ENCODE measurements around the gene RNF38.
"Not testable (repeated sequence)": the region's sequence is repeated elsewhere in the genome, so short reads cannot be mapped to it uniquely, and the experiment has no call there.

The RNF38 gene

GRCh38 chr9:36396985-36397384, 3.1 kb downstream of the RNF38 start:
- no peak overlapping the region for H3K4me3 ChIP-seq (ENCODE audit: low read depth, low read length)
- no peak for DNase-seq (ENCODE audit: low read depth)
- TF ChIP-seq, protein P1, sequence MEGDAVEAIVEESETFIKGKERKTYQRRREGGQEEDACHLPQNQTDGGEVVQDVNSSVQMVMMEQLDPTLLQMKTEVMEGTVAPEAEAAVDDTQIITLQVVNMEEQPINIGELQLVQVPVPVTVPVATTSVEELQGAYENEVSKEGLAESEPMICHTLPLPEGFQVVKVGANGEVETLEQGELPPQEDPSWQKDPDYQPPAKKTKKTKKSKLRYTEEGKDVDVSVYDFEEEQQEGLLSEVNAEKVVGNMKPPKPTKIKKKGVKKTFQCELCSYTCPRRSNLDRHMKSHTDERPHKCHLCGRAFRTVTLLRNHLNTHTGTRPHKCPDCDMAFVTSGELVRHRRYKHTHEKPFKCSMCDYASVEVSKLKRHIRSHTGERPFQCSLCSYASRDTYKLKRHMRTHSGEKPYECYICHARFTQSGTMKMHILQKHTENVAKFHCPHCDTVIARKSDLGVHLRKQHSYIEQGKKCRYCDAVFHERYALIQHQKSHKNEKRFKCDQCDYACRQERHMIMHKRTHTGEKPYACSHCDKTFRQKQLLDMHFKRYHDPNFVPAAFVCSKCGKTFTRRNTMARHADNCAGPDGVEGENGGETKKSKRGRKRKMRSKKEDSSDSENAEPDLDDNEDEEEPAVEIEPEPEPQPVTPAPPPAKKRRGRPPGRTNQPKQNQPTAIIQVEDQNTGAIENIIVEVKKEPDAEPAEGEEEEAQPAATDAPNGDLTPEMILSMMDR (IDR thresholded peaks at IDR 0.05; ENCODE audit: control insufficient read depth, extremely low read depth, insufficient read depth): no peak

DNA sequence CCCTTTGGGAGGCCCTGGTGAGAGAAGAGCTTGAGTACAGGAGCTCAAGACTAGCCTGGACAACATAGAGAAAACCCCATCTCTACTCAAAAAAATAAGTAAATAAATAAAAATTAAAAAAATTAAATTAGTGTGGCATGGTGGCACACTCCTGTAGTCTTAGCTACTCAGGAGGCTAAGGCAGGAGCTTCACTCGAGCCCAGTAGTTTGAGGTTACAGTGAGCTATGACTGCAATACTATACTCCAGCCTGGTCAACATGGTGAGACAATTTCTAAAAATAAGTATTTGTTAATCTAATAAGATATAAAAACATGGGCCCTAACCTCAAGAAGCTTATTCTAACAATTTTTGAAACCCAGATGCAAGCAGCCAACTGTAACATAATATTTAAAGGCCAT, 7.6 kb downstream of the RNF38 start:
- no peak for DNase-seq (ENCODE audit: low read depth)
- TF ChIP-seq, protein P1 (IDR thresholded peaks at IDR 0.05; ENCODE audit: control insufficient read depth, extremely low read depth, insufficient read depth): no peak
- H3K4me3 ChIP-seq (ENCODE audit: low read depth, low read length): no peak overlapping the region

DNA sequence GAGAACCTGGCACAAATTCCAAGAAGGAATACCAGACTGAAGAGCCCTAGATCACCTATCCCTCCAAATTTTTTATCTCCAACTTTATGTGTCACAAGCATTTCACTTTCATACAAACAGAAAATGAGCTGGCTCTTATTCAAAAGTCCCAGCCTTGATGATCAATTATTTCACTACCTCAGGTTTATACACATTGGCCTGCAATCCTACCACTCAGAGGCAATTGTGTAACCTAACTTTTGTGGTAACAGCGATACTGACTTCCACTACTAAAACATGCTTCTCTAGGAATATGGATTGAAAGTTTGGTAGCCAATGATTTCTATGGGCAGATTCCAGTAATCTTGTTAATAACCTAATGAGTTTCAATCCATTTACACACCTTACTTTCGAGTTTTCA, 10.5 kb downstream of the RNF38 start:
- no peak overlapping the region for H3K4me3 ChIP-seq (ENCODE audit: low read depth, low read length)
- TF ChIP-seq, protein P1 (IDR thresholded peaks at IDR 0.05; ENCODE audit: control insufficient read depth, extremely low read depth, insufficient read depth): no peak
- DNase-seq (ENCODE audit: low read depth): no peak

DNA sequence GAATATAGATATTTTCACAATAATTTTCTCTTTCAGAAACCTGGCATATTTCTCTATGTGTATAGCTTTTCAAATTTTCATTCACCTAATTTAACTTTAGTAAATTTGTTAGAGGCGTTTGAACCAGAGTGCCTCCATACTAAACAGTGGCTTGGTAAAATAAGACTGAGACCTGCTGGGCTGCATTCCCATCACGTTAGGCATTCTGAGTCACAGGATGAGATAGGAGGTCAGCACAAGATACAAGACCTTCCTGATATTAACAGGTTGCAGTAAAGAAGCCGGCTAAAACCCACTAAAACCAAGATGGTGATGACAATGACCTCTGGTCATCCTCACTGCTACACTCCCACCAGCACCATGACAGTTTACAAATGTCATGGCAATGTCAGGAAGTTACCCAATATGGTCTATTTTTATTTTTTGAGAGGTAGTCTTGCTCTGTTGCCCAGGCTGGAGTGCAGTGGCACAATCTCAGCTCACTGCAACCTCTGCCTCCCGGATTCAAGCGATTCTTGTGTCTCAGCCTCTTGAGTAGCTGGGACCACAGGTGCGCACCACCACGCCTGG, 13.6 kb downstream of the RNF38 start:
- H3K4me3 ChIP-seq (ENCODE audit: low read depth, low read length); DNase-seq (ENCODE audit: low read depth): not testable (repeated sequence)

GRCh38 chr9:36382484-36382883, 17.6 kb downstream of the RNF38 start:
- DNase-seq (ENCODE audit: low read depth): no peak
- TF ChIP-seq, protein P1 (IDR thresholded peaks at IDR 0.05; ENCODE audit: control insufficient read depth, extremely low read depth, insufficient read depth): no peak
- no peak overlapping the region for H3K4me3 ChIP-seq (ENCODE audit: low read depth, low read length)

DNA sequence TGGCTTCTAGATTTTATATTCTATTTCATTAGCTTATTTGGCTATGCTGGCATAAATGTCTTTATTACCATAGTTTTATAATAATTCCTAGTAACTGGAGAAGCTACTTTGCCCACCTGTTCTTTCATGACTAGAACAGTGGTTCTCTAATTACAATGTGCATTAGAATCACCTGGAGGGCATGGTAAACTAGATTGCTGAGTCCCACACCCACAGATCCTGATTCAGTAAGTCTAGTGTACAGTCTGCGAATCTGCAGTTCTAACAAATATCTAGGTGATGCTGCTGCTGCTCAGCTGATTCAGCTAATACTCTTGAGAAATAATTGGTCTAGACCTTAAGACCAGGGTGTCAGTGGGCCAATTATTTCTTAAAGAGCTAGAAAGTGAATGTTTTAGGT, 35.5 kb downstream of the RNF38 start:
- TF ChIP-seq, protein P1 (IDR thresholded peaks at IDR 0.05; ENCODE audit: control insufficient read depth, extremely low read depth, insufficient read depth): no peak
- DNase-seq (ENCODE audit: low read depth): no peak
- H3K4me3 ChIP-seq (ENCODE audit: low read depth, low read length): no peak overlapping the region

GRCh38 chr9:36363448-36363847, 36.6 kb downstream of the RNF38 start:
- H3K4me3 ChIP-seq (ENCODE audit: low read depth, low read length): no peak overlapping the region
- no peak for DNase-seq (ENCODE audit: low read depth)
- TF ChIP-seq, protein P1 (IDR thresholded peaks at IDR 0.05; ENCODE audit: control insufficient read depth, extremely low read depth, insufficient read depth): no peak

Data from LNCaP clone FGC (cell line).